HCT116 (cell line): Measurements from ENCODE around the gene RBBP8. TPM values are rescaled to one million over a fixed set of nuclear protein-coding genes. Genes with fewer than 3 reads are reported as not detected.

Source experiments
- ATAC-seq: fragments of 200-7000 bp; cut with Tn5 transposase; 2 replicates; pipeline ENCODE4 v1.9.1; 2020; ENCODE audit warnings: mild to moderate bottlenecking, moderate library complexity
- BruUV-seq: library from RNA; stranded (reverse); fragments of 400-500 nt; replicated peaks from 2 replicates; lab custom pipeline; 2021; lab: Mats Ljungman, UMichigan
- CTCF ChIA-PET: fragments of 300-600 bp; sonication (Branson Sonifier 250); formaldehyde crosslinking; loops from one replicate; lab custom pipeline; 2021; ENCODE audit warnings: antibody characterized with exemption; lab: Charles Lee
- POLR2A ChIA-PET: fragments of 300-600, 350-600 bp; sonication (Branson Sonifier 250); formaldehyde crosslinking; loops from one replicate; lab custom pipeline; 2021; ENCODE audit warnings: antibody characterized with exemption; lab: Charles Lee
- RAD21 ChIA-PET, 2 experiments: fragments of 300-600 bp; sonication (Branson Sonifier 250); formaldehyde crosslinking; loops; one replicate each; lab custom pipeline; 2023; ENCODE audit warnings: low total read pairs in 2 of 2; ENCODE audit not compliant: uncharacterized antibody in 2 of 2, unreplicated experiment in 2 of 2, low non-redundant PET in 1 of 2; lab: Charles Lee
- DNase-seq: peaks from one replicate; pipeline ENCODE4 v3.0.0-alpha.2; 2010; ENCODE audit warnings: low read depth, low spot score
- H2AFZ ChIP-seq: fragments of 200-600 bp; shearing (Covaris generic), sonication (generic); 2 replicates; pipeline ENCODE4 v1.6.1; 2017; ENCODE audit warnings: low read depth, mixed run types, mixed read lengths, antibody characterized with exemption, low read length; ENCODE audit not compliant: poor library complexity, severe bottlenecking
- H3K27ac ChIP-seq: 2 replicates; pipeline ENCODE4 v1.5.1; 2012; ENCODE audit warnings: low read depth, low read length
- H3K27me3 ChIP-seq: fragments of 200-600 bp; sonication (generic); 2 replicates; pipeline ENCODE4 v1.6.1; 2016; ENCODE audit warnings: mixed run types, low read length, mixed read lengths; ENCODE audit not compliant: insufficient read depth
- H3K36me3 ChIP-seq, 2 experiments: fragments of 200-500 bp in 1 of 2; fragments of 200-600 bp in 1 of 2; sonication (Bioruptor generic) in 1 of 2; sonication (generic) in 1 of 2; 2 replicates each; pipeline versions ENCODE4 v1.5.1 to v1.6.1; 2014 to 2016; ENCODE audit warnings: low read length in 2 of 2, inconsistent platforms in 1 of 2, mixed read lengths in 1 of 2, mixed run types in 1 of 2; ENCODE audit not compliant: insufficient read depth in 2 of 2, control insufficient read depth in 1 of 2
- H3K4me1 ChIP-seq, 2 experiments: fragments of 200-600 bp in 1 of 2; sonication (generic) in 1 of 2; 2 replicates each; pipeline versions ENCODE4 v1.5.1 to v1.6.1; 2012 to 2017; ENCODE audit warnings: low read length in 2 of 2, inconsistent platforms in 1 of 2, mild to moderate bottlenecking in 1 of 2, mixed read lengths in 1 of 2, mixed run types in 1 of 2, moderate library complexity in 1 of 2; ENCODE audit not compliant: insufficient read depth in 2 of 2, control insufficient read depth in 1 of 2
- H3K4me2 ChIP-seq: fragments of 200-600 bp; sonication (generic); 2 replicates; pipeline ENCODE4 v1.6.1; 2017; ENCODE audit warnings: mixed run types, low read length, mixed read lengths
- H3K4me3 ChIP-seq, 2 experiments: fragments of 200-600 bp in 1 of 2; sonication (generic) in 1 of 2; replicated peaks in 1 of 2; 2 replicates each; pipeline ENCODE4 v1.5.1; 2011 to 2016; ENCODE audit warnings: low read length in 2 of 2, control low read depth in 1 of 2, low read depth in 1 of 2, mild to moderate bottlenecking in 1 of 2, mixed read lengths in 1 of 2, mixed run types in 1 of 2
- H3K79me2 ChIP-seq: fragments of 200-600 bp; sonication (generic); 2 replicates; pipeline ENCODE4 v1.6.1; 2017; ENCODE audit warnings: mild to moderate bottlenecking, mixed run types, low read length, moderate library complexity, mixed read lengths; ENCODE audit not compliant: insufficient read depth
- H3K9ac ChIP-seq: fragments of 200-600 bp; sonication (generic); 2 replicates; pipeline ENCODE4 v1.6.1; 2016; ENCODE audit warnings: low read length, mixed read lengths
- H3K9me2 ChIP-seq: fragments of 200-600 bp; sonication (generic), shearing (Covaris generic); 2 replicates; pipeline ENCODE4 v1.6.1; 2017; ENCODE audit warnings: mixed run types, mild to moderate bottlenecking, moderate library complexity; ENCODE audit not compliant: insufficient read depth
- H3K9me3 ChIP-seq, 2 experiments: fragments of 200-500 bp in 1 of 2; fragments of 200-600 bp in 1 of 2; sonication (Bioruptor generic) in 1 of 2; sonication (generic) in 1 of 2; 2 replicates each; pipeline ENCODE4 v1.6.1; 2014 to 2017; ENCODE audit warnings: low read length in 2 of 2, mixed read lengths in 2 of 2, inconsistent platforms in 1 of 2, low read depth in 1 of 2, mild to moderate bottlenecking in 1 of 2, mixed run types in 1 of 2, moderate library complexity in 1 of 2; ENCODE audit not compliant: control insufficient read depth in 1 of 2, insufficient read depth in 1 of 2
- H4K20me1 ChIP-seq: fragments of 200-600 bp; sonication (generic), shearing (Covaris generic); 2 replicates; pipeline ENCODE4 v1.6.1; 2017; ENCODE audit warnings: mixed run types, mild to moderate bottlenecking, moderate library complexity; ENCODE audit not compliant: insufficient read depth
- CBX3 ChIP-seq: IDR thresholded peaks from 2 replicates; pipeline ENCODE4 v1.6.1; 2012; ENCODE audit warnings: low read depth
- ELF1 ChIP-seq: IDR thresholded peaks from 2 replicates; pipeline ENCODE4 v1.6.1; 2012; ENCODE audit warnings: low read depth, borderline replicate concordance
- EZH2 ChIP-seq: fragments of 200-600 bp; sonication (generic); IDR thresholded peaks from 2 replicates; pipeline ENCODE4 v1.6.1; 2017; ENCODE audit warnings: antibody characterized with exemption, mixed run types
- FOSL1 ChIP-seq: IDR thresholded peaks from 2 replicates; pipeline ENCODE4 v1.6.1; 2012; ENCODE audit warnings: low read depth
- JUND ChIP-seq: IDR thresholded peaks from 2 replicates; pipeline ENCODE4 v1.6.1; 2012
- MAX ChIP-seq: IDR thresholded peaks from 2 replicates; pipeline ENCODE4 v1.6.1; 2012
- POLR2A ChIP-seq: IDR thresholded peaks from 2 replicates; pipeline ENCODE4 v1.7.0; 2011; ENCODE audit warnings: borderline replicate concordance; ENCODE audit not compliant: insufficient read depth, insufficient read length; ENCODE audit errors: extremely low read depth
- POLR2AphosphoS5 ChIP-seq: IDR thresholded peaks from 2 replicates; pipeline ENCODE4 v1.6.1; 2011; ENCODE audit warnings: mild to moderate bottlenecking, low read depth, low read length, moderate library complexity
- SIN3A ChIP-seq: IDR thresholded peaks from 2 replicates; pipeline ENCODE4 v1.6.1; 2012; ENCODE audit warnings: low read depth
- SP1 ChIP-seq: IDR thresholded peaks from 2 replicates; pipeline ENCODE4 v1.6.1; 2012; ENCODE audit warnings: low read depth
- TCF7L2 ChIP-seq: IDR thresholded peaks from 2 replicates; pipeline ENCODE4 v1.7.0; 2011; ENCODE audit warnings: borderline replicate concordance, inconsistent platforms; ENCODE audit not compliant: insufficient read depth, insufficient read length; ENCODE audit errors: extremely low read depth
- ZFX ChIP-seq: fragments of 450-650 bp; IDR thresholded peaks from 2 replicates; pipeline ENCODE4 v1.6.1; 2017
- ZNF274 ChIP-seq: fragments of 200-500 bp; sonication (Bioruptor generic); IDR thresholded peaks from 2 replicates; pipeline ENCODE4 v1.6.1; 2014; ENCODE audit warnings: mild to moderate bottlenecking, low read depth, low read length, inconsistent platforms
- intact Hi-C: fragments of 100-400 bp; cut with micrococcal nuclease; formaldehyde crosslinking; loops from 2 replicates; pipeline ENCODE4 v1.10.0; 2022
- total RNA-seq: library from RNA; stranded (reverse); gene quantifications from one replicate; pipeline ENCODE4 v1.2.1, GENCODE V29; 2021; ENCODE audit not compliant: unreplicated experiment
- TF ChIP-seq, protein P1 (sequence below): IDR thresholded peaks from 2 replicates; pipeline ENCODE4 v1.6.1; 2011; ENCODE audit warnings: mild to moderate bottlenecking, low read length, moderate library complexity; ENCODE audit not compliant: insufficient replicate concordance; ENCODE audit errors: extremely low read depth
- TF ChIP-seq, protein P2 (sequence below): IDR thresholded peaks from 2 replicates; pipeline ENCODE4 v1.6.1; 2012; ENCODE audit warnings: low read depth

Gene RBBP8
- total RNA-seq, 1 experiment from 2014 or later, result 66.6 TPM

GRCh38 chr18:22932885-22933205 is 283 bp upstream of the RBBP8 start:
- H3K4me3 ChIP-seq, result peak overlapping the region; percentile 60 to 71
- CTCF ChIA-PET, result interaction anchor here (0.7 to 1.2 kb wide), 6 partner anchors 8 to 770 kb away, joined by 3 to 4 read pairs (median 3); no protein-coding TSS in a partner anchor
- peak overlapping the region; percentile 78 for H3K4me2 ChIP-seq
- peaks cover 40% of the 10 kb centered on the region for H3K79me2 ChIP-seq
- RAD21 ChIA-PET, result no interaction called here
- POLR2A ChIA-PET, result interaction anchor here (0.7 to 1.5 kb wide), 9 partner anchors 9 to 111 kb away, joined by 3 to 5 read pairs (median 3); no protein-coding TSS in a partner anchor
- H3K9ac ChIP-seq, result peak overlapping the region; percentile 87
- H3K9me2 ChIP-seq, result no peaks in the 10 kb centered on the region
- DNase-seq (no peak), ATAC-seq (peak; percentile 54)
- H3K36me3 ChIP-seq, result peaks cover 1 to 6% of the 10 kb centered on the region in 2 experiments; a peak in 3 of 4 replicates
- no peaks in the 10 kb centered on the region for H3K27me3 ChIP-seq
- intact Hi-C loops, result loop anchor here (5.0 kb wide), 2 partner anchors 44 to 479 kb away; no protein-coding TSS in a partner anchor
- H2AFZ ChIP-seq, result no peak overlapping the region
- H4K20me1 ChIP-seq, result no peaks in the 10 kb centered on the region
- no peaks in the 10 kb centered on the region for H3K9me3 ChIP-seq
- no TSS peak for BruUV-seq
- peak overlapping the region; percentile 88 for H3K27ac ChIP-seq
- TF ChIP-seq ELF1 (no peak), MAX (no peak), SP1 (no peak), EZH2 (no peak), ZFX (no peak), FOSL1 (no peak), ZNF274 (no peak), JUND (no peak), POLR2A (no peak), TCF7L2 (no peak), CBX3 (no peak), POLR2AphosphoS5 (no peak), SIN3A (no peak)
- TF ChIP-seq, protein P1, sequence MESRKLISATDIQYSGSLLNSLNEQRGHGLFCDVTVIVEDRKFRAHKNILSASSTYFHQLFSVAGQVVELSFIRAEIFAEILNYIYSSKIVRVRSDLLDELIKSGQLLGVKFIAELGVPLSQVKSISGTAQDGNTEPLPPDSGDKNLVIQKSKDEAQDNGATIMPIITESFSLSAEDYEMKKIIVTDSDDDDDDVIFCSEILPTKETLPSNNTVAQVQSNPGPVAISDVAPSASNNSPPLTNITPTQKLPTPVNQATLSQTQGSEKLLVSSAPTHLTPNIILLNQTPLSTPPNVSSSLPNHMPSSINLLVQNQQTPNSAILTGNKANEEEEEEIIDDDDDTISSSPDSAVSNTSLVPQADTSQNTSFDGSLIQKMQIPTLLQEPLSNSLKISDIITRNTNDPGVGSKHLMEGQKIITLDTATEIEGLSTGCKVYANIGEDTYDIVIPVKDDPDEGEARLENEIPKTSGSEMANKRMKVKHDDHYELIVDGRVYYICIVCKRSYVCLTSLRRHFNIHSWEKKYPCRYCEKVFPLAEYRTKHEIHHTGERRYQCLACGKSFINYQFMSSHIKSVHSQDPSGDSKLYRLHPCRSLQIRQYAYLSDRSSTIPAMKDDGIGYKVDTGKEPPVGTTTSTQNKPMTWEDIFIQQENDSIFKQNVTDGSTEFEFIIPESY, result no peak
- TF ChIP-seq, protein P2, sequence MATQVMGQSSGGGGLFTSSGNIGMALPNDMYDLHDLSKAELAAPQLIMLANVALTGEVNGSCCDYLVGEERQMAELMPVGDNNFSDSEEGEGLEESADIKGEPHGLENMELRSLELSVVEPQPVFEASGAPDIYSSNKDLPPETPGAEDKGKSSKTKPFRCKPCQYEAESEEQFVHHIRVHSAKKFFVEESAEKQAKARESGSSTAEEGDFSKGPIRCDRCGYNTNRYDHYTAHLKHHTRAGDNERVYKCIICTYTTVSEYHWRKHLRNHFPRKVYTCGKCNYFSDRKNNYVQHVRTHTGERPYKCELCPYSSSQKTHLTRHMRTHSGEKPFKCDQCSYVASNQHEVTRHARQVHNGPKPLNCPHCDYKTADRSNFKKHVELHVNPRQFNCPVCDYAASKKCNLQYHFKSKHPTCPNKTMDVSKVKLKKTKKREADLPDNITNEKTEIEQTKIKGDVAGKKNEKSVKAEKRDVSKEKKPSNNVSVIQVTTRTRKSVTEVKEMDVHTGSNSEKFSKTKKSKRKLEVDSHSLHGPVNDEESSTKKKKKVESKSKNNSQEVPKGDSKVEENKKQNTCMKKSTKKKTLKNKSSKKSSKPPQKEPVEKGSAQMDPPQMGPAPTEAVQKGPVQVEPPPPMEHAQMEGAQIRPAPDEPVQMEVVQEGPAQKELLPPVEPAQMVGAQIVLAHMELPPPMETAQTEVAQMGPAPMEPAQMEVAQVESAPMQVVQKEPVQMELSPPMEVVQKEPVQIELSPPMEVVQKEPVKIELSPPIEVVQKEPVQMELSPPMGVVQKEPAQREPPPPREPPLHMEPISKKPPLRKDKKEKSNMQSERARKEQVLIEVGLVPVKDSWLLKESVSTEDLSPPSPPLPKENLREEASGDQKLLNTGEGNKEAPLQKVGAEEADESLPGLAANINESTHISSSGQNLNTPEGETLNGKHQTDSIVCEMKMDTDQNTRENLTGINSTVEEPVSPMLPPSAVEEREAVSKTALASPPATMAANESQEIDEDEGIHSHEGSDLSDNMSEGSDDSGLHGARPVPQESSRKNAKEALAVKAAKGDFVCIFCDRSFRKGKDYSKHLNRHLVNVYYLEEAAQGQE, result no peak
- peaks cover 0 to 22% of the 10 kb centered on the region in 2 experiments; a peak in 3 of 4 replicates for H3K4me1 ChIP-seq
